Cardiac muscle cell (in vitro differentiated cells and primary cell): ENCODE measurements around the gene FOLR1. TPM values are rescaled to one million over a fixed set of nuclear protein-coding genes. Genes with fewer than 3 reads are reported as not detected.
"Not testable (repeated sequence)": the region's sequence is repeated elsewhere in the genome, so short reads cannot be mapped to it uniquely, and the experiment has no call there.

ENCODE experiments used
- DNase-seq, 2 donors: peaks; one replicate each; pipeline versions ENCODE4 v3.0.0 to v3.0.0-alpha.2; 2010 to 2017; ENCODE audit warnings: low read depth in 1 of 2, low spot score in 1 of 2
- H3K27ac ChIP-seq: fragments of 200-600 bp; sonication (generic); 2 replicates; pipeline ENCODE4 v1.5.1; 2016
- H3K27me3 ChIP-seq: fragments of 200-600 bp; sonication (generic); 2 replicates; pipeline ENCODE4 v1.6.0; 2016; ENCODE audit warnings: control low read depth
- H3K36me3 ChIP-seq: fragments of 200-600 bp; sonication (generic); 2 replicates; pipeline ENCODE4 v1.5.1; 2016; ENCODE audit warnings: control low read depth
- H3K4me1 ChIP-seq: fragments of 200-600 bp; sonication (generic); 2 replicates; pipeline ENCODE4 v1.8.1; 2017; ENCODE audit warnings: low read depth, mild to moderate bottlenecking, mixed run types
- H3K4me3 ChIP-seq: fragments of 200-600 bp; sonication (generic); 2 replicates; pipeline ENCODE4 v1.5.1; 2016; ENCODE audit warnings: mild to moderate bottlenecking
- H3K9me3 ChIP-seq: fragments of 200-600 bp; sonication (generic); 2 replicates; pipeline ENCODE4 v1.5.1; 2017; ENCODE audit warnings: low read depth, mild to moderate bottlenecking, control low read depth
- CTCF ChIP-seq: IDR thresholded peaks from 2 replicates; pipeline ENCODE4 v1.5.1; 2012; ENCODE audit warnings: low read depth, mild to moderate bottlenecking, low read length
- polyA plus RNA-seq: library from polyadenylated mRNA; unstranded; fragments of >200 nt; fragmentation: Nextera tagmentation; extraction: Ambion mirVana; gene quantifications from 2 replicates; pipeline ENCODE4 v1.2.1, GENCODE V29; 2016
- total RNA-seq: library from RNA; depleted of rRNA; stranded (reverse); fragments of >200 nt; gene quantifications from 2 replicates; pipeline ENCODE4 v1.2.3, GENCODE V29; 2016

FOLR1 gene
- total and polyA plus RNA-seq, 2 experiments from 2014 or later: 1.8 to 3.9 TPM

- TF ChIP-seq CTCF: no peak
- no peak for DNase-seq
- H3K27me3 ChIP-seq: peaks cover 8% of the 10 kb centered on the region
- no peaks in the 10 kb centered on the region for H3K9me3 ChIP-seq
- H3K4me3 ChIP-seq: no peak overlapping the region
- no peaks in the 10 kb centered on the region for H3K36me3 ChIP-seq
- no peaks in the 10 kb centered on the region for H3K4me1 ChIP-seq
- no peak overlapping the region for H3K27ac ChIP-seq
These were observed 37.1 kb upstream of the FOLR1 start for GRCh38 chr11:72154816-72155215.

GRCh38 chr11:72155751-72156150, 36.2 kb upstream of the FOLR1 start:
- Histone ChIP-seq H3K27ac (no peak overlapping the region), H3K4me1 (no peaks in the 10 kb centered on the region), H3K4me3 (no peak overlapping the region), H3K27me3 (peaks cover 12% of the 10 kb centered on the region), H3K36me3 (no peaks in the 10 kb centered on the region), H3K9me3 (no peaks in the 10 kb centered on the region)
- TF ChIP-seq CTCF: no peak
- no peak for DNase-seq

GRCh38 chr11:72157131-72157530, 34.8 kb upstream of the FOLR1 start:
- no peaks in the 10 kb centered on the region for H3K4me1 ChIP-seq
- H3K27me3 ChIP-seq: peaks cover 12% of the 10 kb centered on the region
- no peaks in the 10 kb centered on the region for H3K36me3 ChIP-seq
- no peaks in the 10 kb centered on the region for H3K9me3 ChIP-seq
- no peak for DNase-seq
- no peak overlapping the region for H3K4me3 ChIP-seq
- TF ChIP-seq CTCF: no peak
- no peak overlapping the region for H3K27ac ChIP-seq

GRCh38 chr11:72160319-72160718, 31.6 kb upstream of the FOLR1 start:
- no peaks in the 10 kb centered on the region for H3K36me3 ChIP-seq
- H3K4me1 ChIP-seq: no peaks in the 10 kb centered on the region
- no peak overlapping the region for H3K4me3 ChIP-seq
- no peak for DNase-seq
- no peak overlapping the region for H3K27ac ChIP-seq
- TF ChIP-seq CTCF: no peak
- peaks cover 12% of the 10 kb centered on the region for H3K27me3 ChIP-seq
- H3K9me3 ChIP-seq: no peaks in the 10 kb centered on the region

GRCh38 chr11:72162891-72163492, 28.9 kb upstream of the FOLR1 start:
- Histone ChIP-seq H3K4me3 (no peak overlapping the region), H3K36me3 (no peaks in the 10 kb centered on the region), H3K9me3 (no peaks in the 10 kb centered on the region), H3K27me3 (peaks cover 12% of the 10 kb centered on the region), H3K27ac (no peak overlapping the region), H3K4me1 (no peaks in the 10 kb centered on the region)
- TF ChIP-seq CTCF: no peak
- no peak for DNase-seq

GRCh38 chr11:72164187-72164586, 27.8 kb upstream of the FOLR1 start:
- not testable (repeated sequence) for H3K27me3 ChIP-seq, H3K4me1 ChIP-seq, DNase-seq, H3K4me3 ChIP-seq, H3K36me3 ChIP-seq, H3K27ac ChIP-seq, H3K9me3 ChIP-seq

- H3K9me3 ChIP-seq: not testable (repeated sequence)
These were observed 22.8 kb upstream of the FOLR1 start for GRCh38 chr11:72169046-72169555.

GRCh38 chr11:72169754-72170153, 22.2 kb upstream of the FOLR1 start:
- not testable (repeated sequence) for DNase-seq, H3K4me1 ChIP-seq, H3K4me3 ChIP-seq, H3K27ac ChIP-seq, H3K36me3 ChIP-seq, H3K27me3 ChIP-seq, H3K9me3 ChIP-seq

More at GRCh38 chr11:72169046-72169555, 22.8 kb upstream of the FOLR1 start:
- not testable (repeated sequence) for H3K27me3 ChIP-seq, H3K4me1 ChIP-seq, H3K27ac ChIP-seq, DNase-seq, H3K4me3 ChIP-seq, H3K36me3 ChIP-seq

- H3K4me1 ChIP-seq, H3K9me3 ChIP-seq, H3K4me3 ChIP-seq, H3K36me3 ChIP-seq, DNase-seq, H3K27ac ChIP-seq, H3K27me3 ChIP-seq: not testable (repeated sequence)
These were observed 19.9 kb upstream of the FOLR1 start for GRCh38 chr11:72172043-72172442.
